ENCODE results near the gene WNK4.

WNK4 gene

GRCh38 chr17:42782166-42783061 is 2.0 kb downstream of the WNK4 start:
- H3K9ac ChIP-seq = no peak overlapping the region
- H3K4me1 ChIP-seq (ENCODE audit: low read depth, poor library complexity, severe bottlenecking) = no peaks in the 10 kb centered on the region
- H2AFZ ChIP-seq (ENCODE audit: low read depth) = no peak overlapping the region
- H3K79me2 ChIP-seq (ENCODE audit: insufficient read depth, low read depth) = no peaks in the 10 kb centered on the region
- no peak overlapping the region for H3K4me3 ChIP-seq (IDR thresholded peaks at IDR 0.05; ENCODE audit: insufficient read depth, low read depth, low read length)
- no peaks in the 10 kb centered on the region for H3K36me3 ChIP-seq (ENCODE audit: insufficient read depth)
- peaks cover 51% of the 10 kb centered on the region for H3K27me3 ChIP-seq (ENCODE audit: insufficient read depth, low read depth)
- no peak overlapping the region for H3K27ac ChIP-seq
- H3K4me2 ChIP-seq = no peak overlapping the region
- TF ChIP-seq CTCF (conservative IDR thresholded peaks at IDR 0.05; ENCODE audit: low read depth, low read length) = no peak
- H4K20me1 ChIP-seq (ENCODE audit: insufficient read depth) = no peaks in the 10 kb centered on the region

GRCh38 chr17:42783062-42783790 is 2.8 kb downstream of the WNK4 start:
- Histone ChIP-seq H3K4me3 (IDR thresholded peaks at IDR 0.05; ENCODE audit: insufficient read depth, low read depth, low read length) (no peak overlapping the region), H3K9ac (no peak overlapping the region), H3K27ac (no peak overlapping the region)

DNA sequence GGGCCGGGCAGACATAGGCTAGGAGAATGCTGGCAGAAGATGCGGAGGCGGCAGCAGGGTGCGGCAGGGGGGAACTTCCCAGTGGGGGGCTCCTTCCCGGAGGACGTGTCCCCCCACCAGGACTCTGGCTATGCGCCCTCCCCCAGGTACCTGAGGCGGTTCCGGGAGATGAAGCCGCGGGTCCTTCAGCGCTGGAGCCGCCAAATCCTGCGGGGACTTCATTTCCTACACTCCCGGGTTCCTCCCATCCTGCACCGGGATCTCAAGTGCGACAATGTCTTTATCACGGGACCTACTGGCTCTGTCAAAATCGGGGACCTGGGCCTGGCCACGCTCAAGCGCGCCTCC is 3.4 kb downstream of the WNK4 start:
- Histone ChIP-seq H4K20me1 (ENCODE audit: insufficient read depth) (no peaks in the 10 kb centered on the region), H3K4me3 (IDR thresholded peaks at IDR 0.05; ENCODE audit: insufficient read depth, low read depth, low read length) (no peak overlapping the region), H3K4me1 (ENCODE audit: low read depth, poor library complexity, severe bottlenecking) (no peaks in the 10 kb centered on the region), H3K36me3 (ENCODE audit: insufficient read depth) (no peaks in the 10 kb centered on the region), H3K27ac (no peak overlapping the region), H3K4me2 (no peak overlapping the region), H3K9ac (no peak overlapping the region), H3K27me3 (ENCODE audit: insufficient read depth, low read depth) (peaks cover 51% of the 10 kb centered on the region), H2AFZ (ENCODE audit: low read depth) (no peak overlapping the region), H3K79me2 (ENCODE audit: insufficient read depth, low read depth) (no peaks in the 10 kb centered on the region)
- no peak for TF ChIP-seq CTCF (conservative IDR thresholded peaks at IDR 0.05; ENCODE audit: low read depth, low read length)

More at GRCh38 chr17:42783062-42783790, 2.8 kb downstream of the WNK4 start:
- H3K4me1 ChIP-seq (ENCODE audit: low read depth, poor library complexity, severe bottlenecking) = no peaks in the 10 kb centered on the region
- H4K20me1 ChIP-seq (ENCODE audit: insufficient read depth) = no peaks in the 10 kb centered on the region
- no peak overlapping the region for H3K4me2 ChIP-seq
- H2AFZ ChIP-seq (ENCODE audit: low read depth) = no peak overlapping the region
- no peaks in the 10 kb centered on the region for H3K79me2 ChIP-seq (ENCODE audit: insufficient read depth, low read depth)
- no peak for TF ChIP-seq CTCF (conservative IDR thresholded peaks at IDR 0.05; ENCODE audit: low read depth, low read length)
- H3K36me3 ChIP-seq (ENCODE audit: insufficient read depth) = no peaks in the 10 kb centered on the region
- peaks cover 51% of the 10 kb centered on the region for H3K27me3 ChIP-seq (ENCODE audit: insufficient read depth, low read depth)

DNA sequence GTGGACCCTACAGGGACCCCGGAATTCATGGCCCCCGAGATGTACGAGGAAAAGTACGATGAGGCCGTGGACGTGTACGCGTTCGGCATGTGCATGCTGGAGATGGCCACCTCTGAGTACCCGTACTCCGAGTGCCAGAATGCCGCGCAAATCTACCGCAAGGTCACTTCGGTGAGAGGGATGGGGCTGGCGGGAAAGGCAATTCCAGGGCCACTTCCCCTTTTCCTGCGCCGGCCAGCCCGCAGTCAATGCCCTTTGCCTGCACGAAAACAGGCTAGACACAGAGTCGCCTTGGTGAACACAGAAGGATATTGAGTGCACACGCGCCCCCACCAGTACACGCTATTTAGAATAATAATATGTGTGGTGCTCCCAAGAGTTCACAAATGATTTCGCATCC is 4.0 kb downstream of the WNK4 start:
- no peak overlapping the region for H2AFZ ChIP-seq (ENCODE audit: low read depth)

More for the DNA sequence above, 4.0 kb downstream of the WNK4 start:
- TF ChIP-seq CTCF (conservative IDR thresholded peaks at IDR 0.05; ENCODE audit: low read depth, low read length) = no peak
- H3K79me2 ChIP-seq (ENCODE audit: insufficient read depth, low read depth) = no peaks in the 10 kb centered on the region
- no peaks in the 10 kb centered on the region for H4K20me1 ChIP-seq (ENCODE audit: insufficient read depth)
- H3K4me1 ChIP-seq (ENCODE audit: low read depth, poor library complexity, severe bottlenecking) = no peaks in the 10 kb centered on the region
- H3K4me2 ChIP-seq = no peak overlapping the region
- peaks cover 51% of the 10 kb centered on the region for H3K27me3 ChIP-seq (ENCODE audit: insufficient read depth, low read depth)
- no peak overlapping the region for H3K9ac ChIP-seq
- H3K27ac ChIP-seq = no peak overlapping the region
- H3K4me3 ChIP-seq (IDR thresholded peaks at IDR 0.05; ENCODE audit: insufficient read depth, low read depth, low read length) = no peak overlapping the region
- H3K36me3 ChIP-seq (ENCODE audit: insufficient read depth) = no peaks in the 10 kb centered on the region
